HG03139 (cell line): Measurements from ENCODE around the gene ING1.
"Not testable (repeated sequence)": the region's sequence is repeated elsewhere in the genome, so short reads cannot be mapped to it uniquely, and the experiment has no call there.

Source experiments
- ATAC-seq: cut with Tn5 transposase; IDR thresholded peaks from one replicate; pipeline ENCODE4 v1.9.1; 2021; ENCODE audit not compliant: unreplicated experiment

The ING1 gene

GRCh38 chr13:110690516-110690915 is 23.0 kb upstream of the ING1 start:
- no peak for ATAC-seq

GRCh38 chr13:110695774-110696173 is 17.7 kb upstream of the ING1 start:
- ATAC-seq, result not testable (repeated sequence)

GRCh38 chr13:110696776-110697175 is 16.7 kb upstream of the ING1 start:
- ATAC-seq, result no peak

- no peak for ATAC-seq
These were observed 15.7 kb upstream of the ING1 start for GRCh38 chr13:110697842-110698241.

- peak; percentile 73 for ATAC-seq
These were observed 14.8 kb upstream of the ING1 start for GRCh38 chr13:110698689-110699088.

GRCh38 chr13:110699148-110700145 is 14.1 kb upstream of the ING1 start:
- no peak for ATAC-seq

GRCh38 chr13:110700186-110700585 is 13.3 kb upstream of the ING1 start:
- ATAC-seq, result no peak

GRCh38 chr13:110700641-110701040 is 12.9 kb upstream of the ING1 start:
- ATAC-seq, result no peak

- not testable (repeated sequence) for ATAC-seq
These were observed 12.4 kb upstream of the ING1 start for GRCh38 chr13:110701061-110701460.

- no peak for ATAC-seq
These were observed 11.4 kb upstream of the ING1 start for GRCh38 chr13:110702089-110702488.

GRCh38 chr13:110702591-110703526 is 10.6 kb upstream of the ING1 start:
- no peak for ATAC-seq

- ATAC-seq, result no peak
These were observed 8.1 kb upstream of the ING1 start for GRCh38 chr13:110705356-110705825.

- ATAC-seq, result peak; percentile 96
These were observed 7.5 kb upstream of the ING1 start, which contains the start of gene CARS2 for GRCh38 chr13:110705826-110706569. Gene CARS2, minus strand, starts transcription at chr13:110706116. Its CDS starts 23 bp downstream, at chr13:110706093.

GRCh38 chr13:110706570-110707372 is 6.7 kb upstream of the ING1 start:
- ATAC-seq, result no peak

GRCh38 chr13:110712081-110712848 is 1.2 kb upstream of the ING1 start:
- peak; percentile 27 for ATAC-seq

GRCh38 chr13:110712849-110713641 is 455 bp upstream of the ING1 start:
- ATAC-seq, result peak; percentile 41

GRCh38 chr13:110713981-110714796 is 689 bp downstream of the ING1 start:
- ATAC-seq, result no peak
